Natural killer cell (primary cell): ENCODE measurements around the gene GEN1. TPM values are rescaled to one million over a fixed set of nuclear protein-coding genes. Genes with fewer than 3 reads are reported as not detected.

Experiments
- ATAC-seq, 3 donors: fragments of 150-1000 bp in 2 of 3; fragments of 200-7000 bp in 1 of 3; cut with Tn5 transposase; 1 replicate in 1 of 3; 2 replicates in 2 of 3; pipeline ENCODE4 v1.10.0; 2021; ENCODE audit warnings: mild to moderate bottlenecking in 2 of 3, moderate library complexity in 2 of 3
- DNase-seq, 2 donors: peaks; one replicate each; pipeline versions ENCODE4 v3.0.0 to v3.0.0-alpha.2; 2013 to 2021; ENCODE audit warnings: mixed read lengths in 1 of 2
- H3K27ac ChIP-seq: one replicate; pipeline ENCODE4 v1.5.1; 2013; ENCODE audit warnings: mild to moderate bottlenecking, low read length
- H3K27me3 ChIP-seq: one replicate; pipeline ENCODE4 v1.6.1; 2013; ENCODE audit warnings: low read length; ENCODE audit not compliant: control insufficient read depth, insufficient read depth
- H3K36me3 ChIP-seq: one replicate; pipeline ENCODE4 v1.6.1; 2013; ENCODE audit warnings: low read length; ENCODE audit not compliant: control insufficient read depth, insufficient read depth
- H3K4me1 ChIP-seq: one replicate; pipeline ENCODE4 v1.6.1; 2013; ENCODE audit warnings: low read length; ENCODE audit not compliant: control insufficient read depth, insufficient read depth
- H3K4me3 ChIP-seq: one replicate; pipeline ENCODE4 v1.5.1; 2013; ENCODE audit warnings: low read length
- H3K9me3 ChIP-seq: one replicate; pipeline ENCODE4 v1.6.1; 2013; ENCODE audit warnings: low read length; ENCODE audit not compliant: control insufficient read depth, insufficient read depth
- H3K27ac Mint-ChIP-seq, 2 donors: one replicate each; pipeline ENCODE4 v1.8.0; 2022; ENCODE audit warnings: mild to moderate bottlenecking in 2 of 2, mixed read lengths in 2 of 2, moderate library complexity in 1 of 2
- H3K27me3 Mint-ChIP-seq, 2 donors: one replicate each; pipeline ENCODE4 v1.8.0; 2022; ENCODE audit warnings: low read depth in 2 of 2, mixed read lengths in 2 of 2
- H3K36me3 Mint-ChIP-seq: one replicate; pipeline ENCODE4 v1.8.0; 2022; ENCODE audit warnings: mixed read lengths
- H3K4me1 Mint-ChIP-seq, 2 donors: one replicate each; pipeline ENCODE4 v1.8.0; 2022; ENCODE audit warnings: mixed read lengths in 2 of 2
- H3K4me3 Mint-ChIP-seq: one replicate; pipeline ENCODE4 v1.8.0; 2022; ENCODE audit warnings: mild to moderate bottlenecking, moderate library complexity, mixed read lengths
- H3K9me3 Mint-ChIP-seq, 2 donors: one replicate each; pipeline ENCODE4 v1.8.0; 2022; ENCODE audit warnings: mixed read lengths in 2 of 2
- CTCF ChIP-seq: fragments of 200-600 bp; IDR thresholded peaks from one replicate; pipeline ENCODE4 v1.8.0; 2022; ENCODE audit warnings: antibody characterized with exemption
- WGBS: methylation state at CpG from one replicate; pipeline ENCODE4 v1.1.7; 2013; ENCODE audit warnings: missing lambda C conversion rate; ENCODE audit not compliant: insufficient coverage; 5-methylcytosine and 5-hydroxymethylcytosine counted together
- intact Hi-C: fragments of 100-400 bp; cut with micrococcal nuclease; formaldehyde crosslinking; loops from one replicate; pipeline ENCODE4 v1.14.2; 2022
- total RNA-seq, 4 donors: library from RNA; stranded (reverse); fragments of 120-200 nt in 1 of 4; gene quantifications; one replicate each; pipeline versions ENCODE4 v1.2.3 to v1.2.4, GENCODE V29; 2013 to 2022

The GEN1 gene
- total RNA-seq, 3 donors from 2014 or later (not counting 1 experiment from before 2014, with no cell fraction given) = 11.1 to 19.0 (median 17.3) TPM

DNA sequence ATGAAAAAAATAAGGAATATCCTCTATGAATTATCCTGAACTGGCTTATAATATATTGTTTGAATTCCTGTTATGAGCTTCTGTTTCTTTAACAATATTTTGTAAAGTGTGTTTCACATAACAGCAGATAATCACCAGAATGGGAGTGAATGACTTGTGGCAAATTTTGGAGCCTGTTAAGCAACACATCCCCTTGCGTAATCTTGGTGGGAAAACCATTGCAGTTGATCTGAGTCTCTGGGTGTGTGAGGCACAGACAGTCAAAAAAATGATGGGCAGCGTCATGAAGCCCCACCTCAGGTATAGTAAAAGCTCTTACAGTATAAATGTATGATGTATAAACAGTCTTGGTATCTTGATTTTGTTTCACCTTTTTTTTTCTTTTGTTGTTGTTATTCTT is 5.9 kb downstream of the GEN1 start:
- no peak overlapping the region for H3K4me3 ChIP-seq
- DNase-seq = no peak
- H3K36me3 ChIP-seq = peaks cover 4% of the 10 kb centered on the region
- no peak for TF ChIP-seq CTCF
- no peaks in the 10 kb centered on the region for H3K27me3 Mint-ChIP-seq
- H3K4me3 Mint-ChIP-seq = no peak overlapping the region
- H3K9me3 ChIP-seq = no peaks in the 10 kb centered on the region
- intact Hi-C loops = no loop called here
- WGBS = 86% methylated on average over 2 of the region's 2 CpGs
- H3K27ac ChIP-seq = no peak overlapping the region
- no peaks in the 10 kb centered on the region for H3K9me3 Mint-ChIP-seq
- H3K27me3 ChIP-seq = no peaks in the 10 kb centered on the region
- peaks cover 2 to 4% of the 10 kb centered on the region in 2 donors for H3K4me1 Mint-ChIP-seq
- no peaks in the 10 kb centered on the region for H3K36me3 Mint-ChIP-seq
- H3K27ac Mint-ChIP-seq = no peak overlapping the region
- H3K4me1 ChIP-seq = no peaks in the 10 kb centered on the region
- no peak for ATAC-seq

DNA sequence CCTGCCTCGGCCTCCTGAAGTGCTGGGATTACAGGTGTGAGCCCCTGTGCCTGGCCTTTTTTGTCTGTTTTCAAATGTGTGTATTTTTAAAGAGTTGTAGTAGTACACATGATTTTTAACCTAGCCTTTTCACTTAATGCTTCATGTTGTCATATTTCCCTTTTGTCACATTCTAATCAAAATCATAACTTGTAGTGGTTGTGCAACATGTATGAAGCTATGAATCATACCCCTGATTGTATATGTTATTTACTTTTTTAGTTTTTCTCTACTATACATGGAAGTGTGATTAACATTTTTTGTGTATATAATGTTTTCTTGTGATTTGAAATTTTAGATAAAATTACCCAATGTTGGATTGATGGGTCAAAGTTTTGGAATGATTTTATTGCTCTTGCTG is 8.5 kb downstream of the GEN1 start:
- intact Hi-C loops = no loop called here
- Mint-ChIP-seq H3K36me3 (no peaks in the 10 kb centered on the region), H3K9me3 (no peaks in the 10 kb centered on the region), H3K27me3 (no peaks in the 10 kb centered on the region), H3K4me1 (no peaks in the 10 kb centered on the region), H3K4me3 (no peak overlapping the region), H3K27ac (no peak overlapping the region)
- no peak overlapping the region for H3K4me3 ChIP-seq
- H3K27me3 ChIP-seq = no peaks in the 10 kb centered on the region
- H3K36me3 ChIP-seq = peaks cover 4% of the 10 kb centered on the region
- no peak overlapping the region for H3K27ac ChIP-seq
- DNase-seq (no peak), ATAC-seq (no peak)
- H3K4me1 ChIP-seq = no peaks in the 10 kb centered on the region
- H3K9me3 ChIP-seq = no peaks in the 10 kb centered on the region
- 100% methylated on average over 1 of the region's 1 CpG for WGBS
- no peak for TF ChIP-seq CTCF

GRCh38 chr2:17763641-17764333 is 9.8 kb downstream of the GEN1 start:
- no peaks in the 10 kb centered on the region for H3K4me1 ChIP-seq
- no peak for ATAC-seq
- 100% methylated on average over 7 of the region's 10 CpGs for WGBS
- no peaks in the 10 kb centered on the region for H3K9me3 ChIP-seq
- peaks cover 4% of the 10 kb centered on the region for H3K36me3 ChIP-seq
- Mint-ChIP-seq H3K27ac (no peak overlapping the region), H3K4me1 (no peaks in the 10 kb centered on the region), H3K27me3 (no peaks in the 10 kb centered on the region), H3K4me3 (no peak overlapping the region), H3K9me3 (no peaks in the 10 kb centered on the region), H3K36me3 (no peaks in the 10 kb centered on the region)
- H3K4me3 ChIP-seq = no peak overlapping the region
- intact Hi-C loops = no loop called here
- DNase-seq = no peak
- TF ChIP-seq CTCF = no peak
- H3K27me3 ChIP-seq = no peaks in the 10 kb centered on the region
- no peak overlapping the region for H3K27ac ChIP-seq

GRCh38 chr2:17765398-17765797 is 11.5 kb downstream of the GEN1 start:
- Mint-ChIP-seq H3K27ac (no peak overlapping the region), H3K36me3 (no peaks in the 10 kb centered on the region), H3K9me3 (no peaks in the 10 kb centered on the region), H3K27me3 (no peaks in the 10 kb centered on the region), H3K4me1 (no peaks in the 10 kb centered on the region), H3K4me3 (no peak overlapping the region)
- no peak overlapping the region for H3K4me3 ChIP-seq
- H3K36me3 ChIP-seq = peaks cover 4% of the 10 kb centered on the region
- no peaks in the 10 kb centered on the region for H3K4me1 ChIP-seq
- H3K27me3 ChIP-seq = no peaks in the 10 kb centered on the region
- no peak for ATAC-seq
- TF ChIP-seq CTCF = no peak
- no peaks in the 10 kb centered on the region for H3K9me3 ChIP-seq
- WGBS = 100% methylated on average over 1 of the region's 2 CpGs
- no peak for DNase-seq
- no peak overlapping the region for H3K27ac ChIP-seq
- intact Hi-C loops = no loop called here
